Prostate gland (tissue), 2 donors: ENCODE results near the gene PODXL.

Experiments used
- POLR2A ChIP-seq: fragments of 450-650 bp; IDR thresholded peaks from one replicate; pipeline ENCODE4 v1.6.1; 2016; ENCODE audit warnings: antibody characterized with exemption, mild to moderate bottlenecking
- POLR2AphosphoS5 ChIP-seq: sonication (generic); formaldehyde crosslinking; IDR thresholded peaks from one replicate; pipeline ENCODE4 v1.6.1; 2017; ENCODE audit warnings: antibody characterized with exemption
- TF ChIP-seq, protein P1 (sequence below), 4 experiments: fragments of 200-600 bp in 2 of 4; fragments of 450-650 bp in 2 of 4; sonication (generic) in 2 of 4; IDR thresholded peaks; 1 replicate in 3 of 4; 2 replicates in 1 of 4; pipeline ENCODE4 v1.5.1; 2016 to 2019; ENCODE audit warnings: antibody characterized with exemption in 4 of 4, mild to moderate bottlenecking in 2 of 4, moderate library complexity in 2 of 4

GRCh38 chr7:131578602-131579001 lies 22.2 kb upstream of the PODXL start:
- TF ChIP-seq, protein P1, sequence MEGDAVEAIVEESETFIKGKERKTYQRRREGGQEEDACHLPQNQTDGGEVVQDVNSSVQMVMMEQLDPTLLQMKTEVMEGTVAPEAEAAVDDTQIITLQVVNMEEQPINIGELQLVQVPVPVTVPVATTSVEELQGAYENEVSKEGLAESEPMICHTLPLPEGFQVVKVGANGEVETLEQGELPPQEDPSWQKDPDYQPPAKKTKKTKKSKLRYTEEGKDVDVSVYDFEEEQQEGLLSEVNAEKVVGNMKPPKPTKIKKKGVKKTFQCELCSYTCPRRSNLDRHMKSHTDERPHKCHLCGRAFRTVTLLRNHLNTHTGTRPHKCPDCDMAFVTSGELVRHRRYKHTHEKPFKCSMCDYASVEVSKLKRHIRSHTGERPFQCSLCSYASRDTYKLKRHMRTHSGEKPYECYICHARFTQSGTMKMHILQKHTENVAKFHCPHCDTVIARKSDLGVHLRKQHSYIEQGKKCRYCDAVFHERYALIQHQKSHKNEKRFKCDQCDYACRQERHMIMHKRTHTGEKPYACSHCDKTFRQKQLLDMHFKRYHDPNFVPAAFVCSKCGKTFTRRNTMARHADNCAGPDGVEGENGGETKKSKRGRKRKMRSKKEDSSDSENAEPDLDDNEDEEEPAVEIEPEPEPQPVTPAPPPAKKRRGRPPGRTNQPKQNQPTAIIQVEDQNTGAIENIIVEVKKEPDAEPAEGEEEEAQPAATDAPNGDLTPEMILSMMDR (IDR thresholded peaks at IDR 0.05): no peak
- TF ChIP-seq POLR2AphosphoS5: no peak
- no peak for TF ChIP-seq POLR2A
